ENCODE results near the gene DGKZ.

- TF ChIP-seq CTCF (conservative IDR thresholded peaks at IDR 0.05; ENCODE audit: low read length) = no peak
- no peak for TF ChIP-seq EZH2phosphoT487 (IDR thresholded peaks at IDR 0.05; ENCODE audit: borderline replicate concordance)
Measured at GRCh38 chr11:46391186-46391577, 43.9 kb downstream of the DGKZ start.

Measured in Loucy (cell line).